GM18511 (cell line): ENCODE measurements around the gene MAD1L1.

Experiments used
- ATAC-seq: cut with Tn5 transposase; IDR thresholded peaks from one replicate; pipeline ENCODE4 v1.9.1; 2021; ENCODE audit warnings: mild to moderate bottlenecking, moderate library complexity; ENCODE audit not compliant: unreplicated experiment

Gene MAD1L1

DNA sequence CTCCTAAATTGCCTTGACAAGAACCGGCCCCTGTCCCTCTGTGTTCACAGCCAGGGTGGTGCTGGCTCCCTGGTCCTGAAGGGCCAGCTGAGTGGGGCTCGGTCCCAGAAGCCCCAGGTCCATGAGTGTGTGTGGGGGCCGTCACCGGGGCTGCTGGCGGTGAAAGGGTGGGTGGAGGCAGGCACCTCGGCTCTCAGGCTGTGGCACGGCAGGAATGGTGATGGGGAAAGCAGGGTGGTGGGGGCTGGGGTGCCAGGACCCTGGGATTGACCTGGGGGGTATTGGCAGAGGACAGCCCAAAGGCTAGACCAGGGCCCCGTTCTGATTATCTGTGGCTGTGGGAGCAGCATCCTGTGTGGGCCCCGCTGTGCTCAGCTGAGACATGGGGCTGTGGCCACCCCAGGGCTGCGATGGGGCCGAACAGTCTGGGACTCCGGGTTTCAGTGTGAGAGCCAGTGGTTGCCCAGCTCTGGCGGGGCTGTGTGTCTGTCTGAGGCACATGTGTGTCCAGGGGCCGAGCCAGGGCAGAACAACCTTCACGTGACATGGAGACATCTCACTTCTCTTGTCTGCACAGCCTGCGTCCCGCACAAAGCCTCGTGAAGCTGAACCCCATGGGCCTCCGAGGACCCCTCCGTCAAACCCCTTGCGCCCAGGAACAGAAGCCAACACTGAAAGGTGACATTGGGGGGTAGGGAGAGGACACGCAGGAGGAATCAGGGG, 418.5 kb downstream of the MAD1L1 start:
- no peak for ATAC-seq

- no peak for ATAC-seq
Observed at GRCh38 chr7:1813394-1814088, 419.2 kb downstream of the MAD1L1 start.

DNA sequence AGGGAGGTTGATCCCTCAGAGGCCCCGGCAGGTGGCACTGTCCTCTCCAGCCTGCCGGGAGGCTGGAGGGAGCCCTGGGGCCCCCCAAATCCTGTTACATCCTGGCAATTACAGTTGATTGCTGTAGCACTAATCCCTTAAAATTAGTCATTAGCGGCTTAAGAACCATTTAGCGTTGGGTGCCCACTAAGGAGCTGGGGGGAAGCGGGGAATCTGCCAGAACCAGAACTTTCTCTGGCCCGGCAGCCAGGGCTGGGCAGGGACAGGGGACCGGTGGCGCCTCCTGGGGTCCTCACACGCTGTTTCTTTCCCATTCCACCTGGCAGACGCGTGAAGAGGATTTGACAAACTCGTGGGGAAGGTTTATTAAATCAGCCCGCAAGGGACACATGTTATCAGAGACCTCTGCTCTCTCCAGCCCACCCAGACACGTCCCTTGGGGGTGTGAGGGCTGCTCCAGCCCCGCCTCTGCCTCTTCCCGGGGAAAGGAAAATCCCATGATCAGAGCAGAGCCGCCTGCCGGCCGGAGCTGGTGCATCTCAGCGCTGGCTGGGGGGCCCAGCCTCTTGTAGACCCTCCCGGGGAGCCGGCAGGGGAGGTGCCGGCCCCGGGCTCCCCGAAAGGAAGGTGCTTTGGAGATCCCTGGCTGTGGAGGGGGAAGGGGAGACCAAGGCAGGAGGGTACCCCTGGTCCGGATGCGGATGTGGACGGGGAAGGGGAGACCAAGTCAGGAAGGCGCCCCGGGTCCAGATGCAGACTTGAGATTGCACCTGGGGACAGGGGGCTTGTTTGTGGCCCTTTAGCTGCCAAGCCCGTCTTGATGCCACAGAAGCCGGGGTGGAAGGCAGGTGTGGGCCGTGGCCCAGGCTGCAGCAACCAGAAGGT, 420.0 kb downstream of the MAD1L1 start:
- ATAC-seq = no peak

DNA sequence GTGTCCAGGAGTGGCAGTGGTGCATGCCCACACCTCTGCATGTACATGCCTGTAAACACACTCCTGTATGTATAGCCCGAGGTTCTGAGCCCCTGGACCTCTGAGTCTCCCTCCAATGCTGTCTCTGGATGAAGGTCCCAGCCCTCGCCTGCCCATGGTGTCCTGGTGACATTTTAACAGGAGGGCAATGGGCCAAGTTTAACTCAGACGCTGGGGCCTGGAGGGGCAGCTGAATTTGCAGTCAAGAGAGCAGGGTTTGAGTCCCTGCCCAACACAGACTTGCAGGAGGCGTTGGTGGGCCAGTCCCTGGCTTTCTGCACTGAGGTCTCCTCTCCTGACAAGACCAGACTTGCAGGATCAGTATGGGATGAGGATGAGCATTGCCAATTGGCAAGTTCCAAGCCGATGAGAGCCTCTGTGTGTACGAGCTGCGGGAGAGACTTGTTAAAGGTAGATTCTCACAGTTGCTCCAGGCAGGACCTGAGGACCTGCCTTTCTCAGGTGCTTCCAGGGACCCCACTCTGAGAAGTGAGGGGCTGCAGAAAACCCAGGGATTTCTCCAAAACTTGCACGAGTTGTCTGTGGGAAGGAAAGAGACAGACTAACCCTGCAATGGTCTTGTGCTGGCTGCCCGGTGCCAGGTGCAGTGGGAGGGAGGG, 420.8 kb downstream of the MAD1L1 start:
- no peak for ATAC-seq

GRCh38 chr7:1810961-1811849, 421.5 kb downstream of the MAD1L1 start:
- ATAC-seq = no peak

GRCh38 chr7:1810521-1810920, 422.2 kb downstream of the MAD1L1 start:
- ATAC-seq = no peak

- no peak for ATAC-seq
Observed at GRCh38 chr7:1809601-1810258, 423.0 kb downstream of the MAD1L1 start.

- no peak for ATAC-seq
Observed at GRCh38 chr7:1809070-1809469, 423.7 kb downstream of the MAD1L1 start.

- no peak for ATAC-seq
Observed at GRCh38 chr7:1807821-1808600, 424.7 kb downstream of the MAD1L1 start.

GRCh38 chr7:1806354-1806753, 426.4 kb downstream of the MAD1L1 start:
- ATAC-seq = no peak

DNA sequence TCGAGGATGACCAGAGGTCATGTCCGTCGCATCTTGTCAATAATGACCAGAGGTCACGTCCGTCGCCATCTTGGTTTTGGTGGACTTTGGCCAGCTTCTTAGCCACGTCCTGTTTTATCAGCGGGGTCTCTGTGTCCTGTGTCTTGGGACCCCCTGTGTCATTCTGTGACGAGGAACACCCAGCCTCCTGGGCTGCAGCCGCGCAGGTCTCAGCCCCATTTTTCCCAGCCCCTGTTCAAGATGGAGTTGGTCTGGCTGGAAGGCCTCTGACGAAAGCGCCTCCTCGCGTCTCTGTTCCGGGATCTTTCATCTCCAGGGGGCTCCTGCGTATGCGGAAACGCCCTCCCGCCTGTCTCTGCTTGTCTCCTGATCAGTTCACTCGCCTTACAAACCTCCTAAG, 428.4 kb downstream of the MAD1L1 start:
- ATAC-seq = no peak

DNA sequence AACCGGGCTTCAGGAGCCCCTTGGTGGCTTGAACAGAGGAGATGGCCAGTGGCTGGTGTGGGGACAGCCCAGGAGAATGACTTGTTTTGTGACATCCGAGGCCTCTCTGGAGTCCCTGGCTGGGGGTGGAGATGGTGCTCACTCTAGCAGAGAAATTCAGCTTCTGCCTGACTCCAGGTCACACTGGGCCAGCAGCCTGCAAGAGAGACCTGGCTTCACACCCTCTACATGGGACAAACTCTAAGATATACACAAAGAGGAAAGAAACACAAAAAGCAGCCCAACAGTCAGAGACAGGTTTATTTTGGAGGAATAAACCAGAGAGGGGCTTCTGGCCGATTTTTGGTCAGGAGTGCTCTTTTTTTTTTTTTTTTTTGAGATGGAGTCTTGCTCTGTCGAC, 429.8 kb downstream of the MAD1L1 start:
- ATAC-seq = no peak

GRCh38 chr7:1800902-1801301, 431.8 kb downstream of the MAD1L1 start:
- no peak for ATAC-seq

- ATAC-seq = no peak
Observed at GRCh38 chr7:1798191-1798590, 434.6 kb downstream of the MAD1L1 start.

DNA sequence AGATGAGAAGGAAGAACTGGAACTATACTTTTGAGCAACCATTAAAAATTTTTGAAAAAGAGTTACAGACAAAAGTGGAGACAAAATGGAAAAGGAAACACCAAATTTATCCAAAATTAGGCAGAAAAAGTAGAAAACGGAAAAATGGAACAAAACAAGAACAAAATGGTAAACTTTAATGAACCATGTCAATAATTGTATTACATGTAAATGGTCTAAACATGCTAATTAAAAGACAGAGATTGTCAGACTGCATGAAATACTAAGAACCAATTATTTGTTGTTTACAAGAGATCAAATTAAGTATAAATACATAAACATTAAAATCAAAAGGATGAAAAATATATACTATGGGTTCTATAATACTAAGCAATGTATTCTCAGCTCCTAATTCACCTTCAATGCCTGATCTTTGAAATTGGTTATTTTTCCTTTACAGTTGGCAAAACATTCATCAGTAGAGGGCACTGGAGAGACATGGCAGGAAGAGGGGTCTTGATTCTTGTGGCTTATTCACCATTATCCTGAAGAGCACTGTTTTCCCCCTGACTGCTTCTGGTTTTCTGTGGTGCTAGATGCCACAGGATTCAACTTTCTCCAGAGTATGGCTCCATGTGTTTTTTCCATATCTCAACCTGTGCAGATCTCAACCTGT, 437.7 kb downstream of the MAD1L1 start:
- ATAC-seq = no peak

- no peak for ATAC-seq
Observed at GRCh38 chr7:1787681-1788235, 445.0 kb downstream of the MAD1L1 start.

- no peak for ATAC-seq
Observed at GRCh38 chr7:1787241-1787640, 445.5 kb downstream of the MAD1L1 start.

DNA sequence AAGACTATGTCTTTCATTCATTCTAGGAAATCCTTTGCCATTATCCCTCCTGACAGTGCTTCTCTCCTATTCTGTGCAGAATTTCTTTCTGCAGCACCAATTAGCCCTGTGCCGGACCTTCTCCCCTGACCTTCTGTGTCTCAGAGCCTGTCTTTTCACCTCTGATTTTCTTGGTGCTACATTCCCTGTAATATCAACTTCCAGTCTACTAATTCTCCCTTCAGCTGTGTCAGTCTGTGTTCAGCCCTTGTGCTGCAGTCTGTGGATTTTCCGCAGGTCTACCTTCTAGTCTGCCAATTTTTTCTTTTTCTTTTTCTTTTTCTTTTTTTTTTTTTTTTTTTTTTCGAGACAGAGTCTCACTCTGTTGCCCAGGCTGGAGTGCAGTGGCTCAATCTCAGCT, 446.9 kb downstream of the MAD1L1 start:
- ATAC-seq = no peak
